GM21786 (cell line): Measurements from ENCODE around the gene PTPN18.
A peak's percentile ranks its signal among the peaks of the same experiment; 100 is the strongest.
"Not testable (repeated sequence)": the region's sequence is repeated elsewhere in the genome, so short reads cannot be mapped to it uniquely, and the experiment has no call there.

Source experiments
- ATAC-seq: cut with Tn5 transposase; IDR thresholded peaks from one replicate; pipeline ENCODE4 v1.9.1; 2021; ENCODE audit not compliant: unreplicated experiment

Gene PTPN18

GRCh38 chr2:130355578-130356431, at the start of gene PTPN18:
TSS of gene PTPN18 (plus strand) at chr2:130356056. CDS start at chr2:130356108, 52 bp downstream.
- ATAC-seq, result peak; percentile 83

- ATAC-seq, result no peak
These were observed 48.0 kb upstream of the PTPN18 start for GRCh38 chr2:130307850-130308249.

GRCh38 chr2:130310881-130311280, 45.0 kb upstream of the PTPN18 start:
- no peak for ATAC-seq

GRCh38 chr2:130313812-130314334, 42.0 kb upstream of the PTPN18 start:
- ATAC-seq, result no peak

- no peak for ATAC-seq
These were observed 41.5 kb upstream of the PTPN18 start for GRCh38 chr2:130314377-130314776.

- ATAC-seq, result no peak
These were observed 39.3 kb upstream of the PTPN18 start for GRCh38 chr2:130316596-130316995.

- ATAC-seq, result no peak
These were observed 37.0 kb upstream of the PTPN18 start for GRCh38 chr2:130318906-130319305.

- ATAC-seq, result no peak
These were observed 36.3 kb upstream of the PTPN18 start for GRCh38 chr2:130319536-130319935.

GRCh38 chr2:130327703-130328527, 27.9 kb upstream of the PTPN18 start:
- ATAC-seq, result no peak

- no peak for ATAC-seq
These were observed 27.1 kb upstream of the PTPN18 start for GRCh38 chr2:130328710-130329109.

- ATAC-seq, result peak; percentile 78
These were observed 23.4 kb upstream of the PTPN18 start for GRCh38 chr2:130332271-130333073.

- not testable (repeated sequence) for ATAC-seq
These were observed 22.6 kb upstream of the PTPN18 start for GRCh38 chr2:130333253-130333652.

- ATAC-seq, result no peak
These were observed 21.8 kb upstream of the PTPN18 start for GRCh38 chr2:130334026-130334425.

GRCh38 chr2:130335226-130335625, 20.6 kb upstream of the PTPN18 start:
- ATAC-seq, result no peak

- no peak for ATAC-seq
These were observed 19.5 kb upstream of the PTPN18 start for GRCh38 chr2:130336150-130336876.

GRCh38 chr2:130336877-130337734, 18.8 kb upstream of the PTPN18 start:
- no peak for ATAC-seq

- ATAC-seq, result no peak
These were observed 18.0 kb upstream of the PTPN18 start for GRCh38 chr2:130337735-130338325.

GRCh38 chr2:130338793-130339345, 17.0 kb upstream of the PTPN18 start:
- ATAC-seq, result no peak
